Lower lobe of right lung (tissue), 2 donors: Measurements from ENCODE around the gene EPN2. TPM values are rescaled to one million over a fixed set of nuclear protein-coding genes. Genes with fewer than 3 reads are reported as not detected.

ENCODE experiments used
- ATAC-seq, 2 donors: fragments of 200-7000 bp; cut with Tn5 transposase; one replicate each; pipeline ENCODE4 v1.9.1; 2020 to 2022; ENCODE audit warnings: mild to moderate bottlenecking in 2 of 2, moderate library complexity in 2 of 2
- DNase-seq: peaks from one replicate; pipeline ENCODE4 v3.0.0-alpha.2; 2020
- H3K27ac ChIP-seq: fragments of 200-600 bp; one replicate; pipeline ENCODE4 v1.8.0; 2022
- H3K27me3 ChIP-seq: fragments of 200-600 bp; one replicate; pipeline ENCODE4 v1.8.0; 2022; ENCODE audit warnings: low read depth
- H3K36me3 ChIP-seq: fragments of 200-600 bp; one replicate; pipeline ENCODE4 v1.8.0; 2022; ENCODE audit warnings: mild to moderate bottlenecking
- H3K4me1 ChIP-seq: fragments of 200-600 bp; one replicate; pipeline ENCODE4 v1.8.0; 2022
- H3K4me3 ChIP-seq: fragments of 200-600 bp; one replicate; pipeline ENCODE4 v1.8.0; 2022; ENCODE audit warnings: mild to moderate bottlenecking
- H3K9me3 ChIP-seq: fragments of 200-600 bp; one replicate; pipeline ENCODE4 v1.8.0; 2022
- intact Hi-C: fragments of 100-400 bp; cut with DNase I; formaldehyde crosslinking; loops from one replicate; pipeline ENCODE4 v1.11.0; 2022
- total RNA-seq: library from RNA; stranded (reverse); fragmentation: NEBNext Ultra II Directional; extraction: Animal tissue kit (Norgen Biotek cat#: 25700); gene quantifications from one replicate; pipeline ENCODE4 v1.2.1, GENCODE V29; 2021
- TF ChIP-seq, protein P1 (sequence below): fragments of 200-600 bp; IDR thresholded peaks from one replicate; pipeline ENCODE4 v1.8.0; 2022; ENCODE audit warnings: antibody characterized with exemption, mild to moderate bottlenecking
- donor health status: DM: no; HTN: yes; CAD: no; lungs with severe emphysema.

Gene EPN2
- total RNA-seq, 1 donor from 2014 or later: 66.2 TPM

DNA sequence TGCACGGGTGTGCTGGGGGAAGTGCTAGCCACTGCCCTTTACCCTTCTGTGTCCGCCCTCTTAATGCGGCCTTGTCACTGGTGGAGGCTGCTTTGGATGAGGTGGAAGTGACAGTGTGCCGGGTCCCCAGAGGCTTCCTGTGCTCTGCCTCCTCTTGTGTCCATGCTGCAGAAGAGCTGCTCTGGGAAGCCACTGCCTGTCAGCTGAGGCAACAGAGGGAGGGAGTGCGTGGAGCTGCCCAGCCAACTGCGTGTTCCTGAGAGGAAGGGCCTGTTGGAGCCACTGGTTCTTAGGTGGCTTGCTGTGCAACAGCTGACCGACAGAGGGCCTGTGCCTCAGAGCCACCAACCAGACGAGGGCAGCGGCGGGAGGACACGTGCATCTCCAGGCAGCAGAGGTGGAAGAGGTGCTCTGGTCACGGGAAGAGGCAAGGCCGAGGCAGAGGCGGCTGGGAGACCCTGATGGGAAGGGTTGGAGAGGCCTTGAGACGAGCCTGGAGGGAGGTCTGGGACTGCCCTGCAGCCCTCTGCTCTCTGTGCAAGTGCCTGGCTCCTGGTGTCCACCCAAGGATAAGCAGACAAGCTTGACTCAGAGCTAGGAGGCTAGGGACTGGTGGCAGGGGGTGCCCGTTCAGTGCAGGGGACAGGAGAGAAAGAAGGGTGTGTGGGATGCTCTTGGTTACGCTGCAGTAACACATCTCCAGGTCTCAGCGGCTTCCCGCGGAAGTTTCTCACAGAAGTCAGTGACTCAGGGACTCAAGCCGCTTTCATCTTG lies 100.0 kb downstream of the EPN2 start:
- Histone ChIP-seq H3K4me1 (peaks cover 10% of the 10 kb centered on the region), H3K27me3 (no peaks in the 10 kb centered on the region), H3K9me3 (no peaks in the 10 kb centered on the region), H3K27ac (no peak overlapping the region), H3K36me3 (peaks cover 20% of the 10 kb centered on the region), H3K4me3 (no peak overlapping the region)
- ATAC-seq (no peak), DNase-seq (no peak)
- TF ChIP-seq, protein P1, sequence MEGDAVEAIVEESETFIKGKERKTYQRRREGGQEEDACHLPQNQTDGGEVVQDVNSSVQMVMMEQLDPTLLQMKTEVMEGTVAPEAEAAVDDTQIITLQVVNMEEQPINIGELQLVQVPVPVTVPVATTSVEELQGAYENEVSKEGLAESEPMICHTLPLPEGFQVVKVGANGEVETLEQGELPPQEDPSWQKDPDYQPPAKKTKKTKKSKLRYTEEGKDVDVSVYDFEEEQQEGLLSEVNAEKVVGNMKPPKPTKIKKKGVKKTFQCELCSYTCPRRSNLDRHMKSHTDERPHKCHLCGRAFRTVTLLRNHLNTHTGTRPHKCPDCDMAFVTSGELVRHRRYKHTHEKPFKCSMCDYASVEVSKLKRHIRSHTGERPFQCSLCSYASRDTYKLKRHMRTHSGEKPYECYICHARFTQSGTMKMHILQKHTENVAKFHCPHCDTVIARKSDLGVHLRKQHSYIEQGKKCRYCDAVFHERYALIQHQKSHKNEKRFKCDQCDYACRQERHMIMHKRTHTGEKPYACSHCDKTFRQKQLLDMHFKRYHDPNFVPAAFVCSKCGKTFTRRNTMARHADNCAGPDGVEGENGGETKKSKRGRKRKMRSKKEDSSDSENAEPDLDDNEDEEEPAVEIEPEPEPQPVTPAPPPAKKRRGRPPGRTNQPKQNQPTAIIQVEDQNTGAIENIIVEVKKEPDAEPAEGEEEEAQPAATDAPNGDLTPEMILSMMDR: peak; percentile 13
- intact Hi-C loops: no loop called here

DNA sequence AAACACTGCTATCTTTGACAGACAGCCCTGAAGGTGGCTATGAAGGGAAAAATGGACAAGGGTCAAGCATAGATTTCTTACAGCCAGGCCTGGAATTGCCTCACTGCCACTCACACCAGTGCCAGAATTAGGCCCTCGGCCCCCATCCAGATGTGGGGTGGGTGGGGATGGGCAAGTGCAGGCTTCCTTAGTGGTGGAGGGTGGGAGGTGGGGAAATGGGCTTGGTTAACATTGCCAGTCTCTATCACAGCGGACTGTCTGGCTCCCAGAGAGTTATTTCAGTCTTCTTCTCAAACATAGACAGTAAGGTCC lies 100.5 kb downstream of the EPN2 start:
- H3K27ac ChIP-seq: no peak overlapping the region
- H3K27me3 ChIP-seq: no peaks in the 10 kb centered on the region
- no peak for DNase-seq
- H3K4me1 ChIP-seq: peaks cover 10% of the 10 kb centered on the region
- intact Hi-C loops: no loop called here
- no peak overlapping the region for H3K4me3 ChIP-seq
- H3K9me3 ChIP-seq: no peaks in the 10 kb centered on the region
- peaks cover 15% of the 10 kb centered on the region for H3K36me3 ChIP-seq
- peak in 1 of 2 donors; percentile 5 for ATAC-seq
- TF ChIP-seq, protein P1: no peak

DNA sequence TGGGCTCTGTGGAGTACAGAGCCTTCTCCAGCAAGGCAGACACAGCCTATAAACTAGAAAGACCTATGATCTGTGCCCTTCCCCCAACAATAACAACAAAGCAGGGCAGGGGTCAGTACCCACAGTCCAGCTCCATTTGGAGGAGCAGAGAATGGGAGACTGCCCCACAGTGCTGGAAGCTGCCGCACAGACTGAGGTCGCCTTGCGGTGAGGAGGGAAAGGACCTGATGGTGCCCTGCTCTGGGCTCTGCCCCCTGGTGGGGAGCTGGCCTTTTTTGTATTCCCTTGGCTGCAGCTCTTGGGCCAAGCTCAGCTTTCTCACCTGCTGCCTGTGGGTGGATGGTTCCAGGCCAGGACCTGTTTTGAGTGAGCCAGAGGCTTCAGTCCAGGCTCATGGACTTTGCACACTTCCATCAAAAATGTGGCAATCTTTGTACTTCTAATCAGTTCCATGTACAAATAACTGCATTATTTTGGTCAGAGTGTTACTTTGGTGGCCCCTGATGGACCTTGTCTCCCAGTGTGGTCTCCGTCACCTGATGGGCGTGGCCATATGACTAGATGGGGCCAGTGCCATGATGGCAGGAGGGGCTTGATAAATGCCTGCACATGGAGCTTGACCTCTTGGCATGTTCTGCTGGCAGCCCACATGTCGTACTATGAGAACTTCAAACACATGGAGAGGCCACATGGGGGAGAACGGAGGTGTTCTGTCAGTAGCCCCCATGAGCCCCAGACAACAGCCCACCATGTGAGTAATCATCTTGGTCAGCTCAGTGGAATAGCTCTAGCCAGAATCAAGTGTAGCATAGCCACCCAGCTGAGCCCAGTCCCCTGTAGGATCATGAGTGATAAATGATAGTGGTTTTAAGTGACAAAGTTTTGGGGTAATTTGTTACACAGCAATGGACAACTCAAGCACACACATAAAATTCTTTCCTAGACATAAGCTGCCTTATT lies 101.1 kb downstream of the EPN2 start:
- no peak overlapping the region for H3K4me3 ChIP-seq
- DNase-seq (peak; percentile 81), ATAC-seq (peak; percentile 85 to 88)
- no peaks in the 10 kb centered on the region for H3K27me3 ChIP-seq
- intact Hi-C loops: no loop called here
- peaks cover 10% of the 10 kb centered on the region for H3K4me1 ChIP-seq
- H3K9me3 ChIP-seq: no peaks in the 10 kb centered on the region
- H3K36me3 ChIP-seq: peaks cover 9% of the 10 kb centered on the region
- no peak overlapping the region for H3K27ac ChIP-seq
- TF ChIP-seq, protein P1: peak; percentile 84

DNA sequence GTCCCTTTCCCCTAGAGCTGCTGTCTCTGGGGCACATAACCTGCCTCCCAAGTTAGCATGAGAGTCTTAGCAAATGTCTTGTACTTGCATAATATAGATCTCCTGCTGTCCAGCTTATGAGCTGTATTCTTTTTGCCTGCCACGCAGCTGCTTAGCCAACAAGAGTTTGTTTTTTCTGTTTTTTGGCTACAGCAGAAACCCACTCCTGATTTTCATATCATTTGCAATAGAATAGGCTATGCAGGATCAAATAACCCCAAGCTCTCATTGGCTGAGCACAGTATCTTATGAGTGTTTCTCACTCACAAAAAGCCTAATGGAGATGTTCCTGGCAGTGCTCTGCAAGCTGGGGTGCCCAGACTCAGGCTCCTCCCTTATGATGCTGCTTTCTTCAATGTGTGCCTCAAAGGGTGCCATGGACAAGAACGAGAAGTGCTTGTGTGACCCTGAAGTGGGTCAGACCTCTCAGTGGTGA lies 102.2 kb downstream of the EPN2 start:
- DNase-seq (no peak), ATAC-seq (no peak)
- no peak overlapping the region for H3K4me3 ChIP-seq

DNA sequence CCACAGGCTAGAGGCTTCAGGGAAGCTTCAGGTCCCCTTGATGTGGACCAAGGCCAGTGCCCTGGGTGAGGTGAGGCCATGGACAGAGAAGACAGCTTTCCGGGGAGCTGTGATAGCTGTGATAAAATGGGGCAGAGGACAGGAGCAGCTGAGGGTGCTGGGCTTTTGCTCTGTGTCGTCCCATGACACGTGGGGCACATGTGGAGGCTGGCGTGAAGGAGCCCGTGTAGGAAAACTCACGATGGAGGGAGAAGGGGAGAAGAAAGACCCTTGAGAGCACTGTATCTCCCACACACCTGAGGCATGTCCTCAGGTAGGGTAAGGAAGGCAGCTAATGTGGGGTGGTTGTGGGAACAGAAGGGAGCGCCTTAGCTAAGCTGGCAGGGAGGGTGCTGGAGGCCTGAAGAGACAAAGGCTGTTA lies 104.1 kb downstream of the EPN2 start:
- TF ChIP-seq, protein P1: no peak
- H3K4me3 ChIP-seq: no peak overlapping the region
- no peaks in the 10 kb centered on the region for H3K9me3 ChIP-seq
- peaks cover 10% of the 10 kb centered on the region for H3K4me1 ChIP-seq
- DNase-seq (no peak), ATAC-seq (no peak)
- H3K36me3 ChIP-seq: no peaks in the 10 kb centered on the region
- no peaks in the 10 kb centered on the region for H3K27me3 ChIP-seq
- intact Hi-C loops: no loop called here
- H3K27ac ChIP-seq: no peak overlapping the region

More for the DNA sequence above, 102.2 kb downstream of the EPN2 start:
- H3K27me3 ChIP-seq: no peaks in the 10 kb centered on the region
- H3K27ac ChIP-seq: no peak overlapping the region
- no peaks in the 10 kb centered on the region for H3K9me3 ChIP-seq
- H3K36me3 ChIP-seq: no peaks in the 10 kb centered on the region
- H3K4me1 ChIP-seq: peaks cover 10% of the 10 kb centered on the region
- intact Hi-C loops: no loop called here
- TF ChIP-seq, protein P1: no peak
